Mucosa of stomach (tissue), 1 donor: ENCODE data around the gene PSME3.
"Not testable (repeated sequence)": the region's sequence is repeated elsewhere in the genome, so short reads cannot be mapped to it uniquely, and the experiment has no call there.

ENCODE experiments used
- H3K27me3 ChIP-seq: one replicate; pipeline ENCODE4 v1.7.0; 2013; ENCODE audit warnings: mild to moderate bottlenecking, low read length; ENCODE audit not compliant: control insufficient read depth, insufficient read depth
- H3K36me3 ChIP-seq: one replicate; pipeline ENCODE4 v1.7.0; 2013; ENCODE audit warnings: low read length; ENCODE audit not compliant: control insufficient read depth, insufficient read depth
- H3K4me1 ChIP-seq: one replicate; pipeline ENCODE4 v1.7.0; 2013; ENCODE audit warnings: mild to moderate bottlenecking, low read length; ENCODE audit not compliant: control insufficient read depth, insufficient read depth
- H3K4me3 ChIP-seq: one replicate; pipeline ENCODE4 v1.7.0; 2013; ENCODE audit warnings: low read length
- H3K9ac ChIP-seq: one replicate; pipeline ENCODE4 v1.7.0; 2013; ENCODE audit warnings: mild to moderate bottlenecking, low read length, moderate library complexity
- H3K9me3 ChIP-seq: one replicate; pipeline ENCODE4 v1.7.0; 2013; ENCODE audit warnings: mild to moderate bottlenecking, low read length, moderate library complexity; ENCODE audit not compliant: control insufficient read depth
- donor health status: Pancreatic carcinoma.

Gene PSME3

GRCh38 chr17:42856093-42856492 lies 22.9 kb downstream of the PSME3 start:
- not testable (repeated sequence) for H3K4me1 ChIP-seq, H3K4me3 ChIP-seq, H3K36me3 ChIP-seq, H3K9ac ChIP-seq, H3K9me3 ChIP-seq, H3K27me3 ChIP-seq

- H3K4me3 ChIP-seq, H3K9ac ChIP-seq, H3K27me3 ChIP-seq, H3K4me1 ChIP-seq, H3K36me3 ChIP-seq, H3K9me3 ChIP-seq: not testable (repeated sequence)
These were observed 23.3 kb downstream of the PSME3 start for GRCh38 chr17:42856516-42856915.

DNA sequence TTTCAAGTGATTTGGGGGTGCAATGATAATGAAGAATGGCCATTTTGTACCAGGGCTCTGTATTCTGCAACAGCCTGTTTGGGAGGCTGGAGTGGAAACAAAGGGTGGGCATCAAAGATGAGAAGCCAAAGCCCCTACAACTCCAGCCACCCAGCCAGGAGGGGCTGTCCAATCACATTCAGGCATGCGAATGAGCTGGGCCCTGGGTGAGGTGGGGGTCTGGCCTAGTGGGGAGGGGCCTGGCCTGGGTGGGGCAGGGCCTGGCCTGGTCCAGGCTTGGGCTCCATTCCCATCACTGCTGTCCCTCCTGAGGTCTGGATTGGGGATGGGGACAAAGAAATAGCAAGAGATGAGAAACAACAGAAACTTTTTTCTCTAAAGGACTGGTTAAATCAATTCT lies 24.2 kb downstream of the PSME3 start:
- Histone ChIP-seq H3K4me1 (no peaks in the 10 kb centered on the region), H3K9me3 (no peaks in the 10 kb centered on the region), H3K36me3 (no peaks in the 10 kb centered on the region), H3K4me3 (no peak overlapping the region), H3K9ac (no peak overlapping the region), H3K27me3 (no peaks in the 10 kb centered on the region)

- peaks cover 16% of the 10 kb centered on the region for H3K4me1 ChIP-seq
- H3K4me3 ChIP-seq: no peak overlapping the region
- no peaks in the 10 kb centered on the region for H3K36me3 ChIP-seq
- H3K27me3 ChIP-seq: no peaks in the 10 kb centered on the region
- H3K9ac ChIP-seq: no peak overlapping the region
- H3K9me3 ChIP-seq: no peaks in the 10 kb centered on the region
These were observed 32.5 kb downstream of the PSME3 start for GRCh38 chr17:42865638-42866094.

- Histone ChIP-seq H3K9ac (no peak overlapping the region), H3K4me1 (peaks cover 16% of the 10 kb centered on the region), H3K9me3 (no peaks in the 10 kb centered on the region), H3K36me3 (no peaks in the 10 kb centered on the region), H3K4me3 (no peak overlapping the region), H3K27me3 (no peaks in the 10 kb centered on the region)
These were observed 33.0 kb downstream of the PSME3 start for GRCh38 chr17:42866216-42866615.

- no peaks in the 10 kb centered on the region for H3K36me3 ChIP-seq
These were observed 33.7 kb downstream of the PSME3 start for GRCh38 chr17:42866631-42867575.

GRCh38 chr17:42867694-42868261 lies 34.6 kb downstream of the PSME3 start:
- not testable (repeated sequence) for H3K9me3 ChIP-seq, H3K36me3 ChIP-seq, H3K4me3 ChIP-seq, H3K9ac ChIP-seq, H3K27me3 ChIP-seq
- peaks cover 16% of the 10 kb centered on the region for H3K4me1 ChIP-seq

More at GRCh38 chr17:42866631-42867575, 33.7 kb downstream of the PSME3 start:
- Histone ChIP-seq H3K27me3 (no peaks in the 10 kb centered on the region), H3K9ac (no peak overlapping the region), H3K4me3 (no peak overlapping the region), H3K9me3 (no peaks in the 10 kb centered on the region), H3K4me1 (peaks cover 16% of the 10 kb centered on the region)

GRCh38 chr17:42868338-42868737 lies 35.1 kb downstream of the PSME3 start:
- H3K9ac ChIP-seq: no peak overlapping the region
- H3K9me3 ChIP-seq: no peaks in the 10 kb centered on the region
- no peaks in the 10 kb centered on the region for H3K27me3 ChIP-seq
- no peaks in the 10 kb centered on the region for H3K36me3 ChIP-seq
- no peak overlapping the region for H3K4me3 ChIP-seq
- H3K4me1 ChIP-seq: peaks cover 16% of the 10 kb centered on the region

GRCh38 chr17:42871647-42872046 lies 38.5 kb downstream of the PSME3 start:
- Histone ChIP-seq H3K9me3 (no peaks in the 10 kb centered on the region), H3K4me1 (peaks cover 6% of the 10 kb centered on the region), H3K9ac (no peak overlapping the region), H3K27me3 (no peaks in the 10 kb centered on the region), H3K4me3 (no peak overlapping the region), H3K36me3 (no peaks in the 10 kb centered on the region)

GRCh38 chr17:42872251-42872965 lies 39.2 kb downstream of the PSME3 start:
- Histone ChIP-seq H3K27me3 (peaks cover 2% of the 10 kb centered on the region), H3K9ac (no peak overlapping the region), H3K4me3 (no peak overlapping the region), H3K9me3 (no peaks in the 10 kb centered on the region), H3K4me1 (no peaks in the 10 kb centered on the region), H3K36me3 (no peaks in the 10 kb centered on the region)

DNA sequence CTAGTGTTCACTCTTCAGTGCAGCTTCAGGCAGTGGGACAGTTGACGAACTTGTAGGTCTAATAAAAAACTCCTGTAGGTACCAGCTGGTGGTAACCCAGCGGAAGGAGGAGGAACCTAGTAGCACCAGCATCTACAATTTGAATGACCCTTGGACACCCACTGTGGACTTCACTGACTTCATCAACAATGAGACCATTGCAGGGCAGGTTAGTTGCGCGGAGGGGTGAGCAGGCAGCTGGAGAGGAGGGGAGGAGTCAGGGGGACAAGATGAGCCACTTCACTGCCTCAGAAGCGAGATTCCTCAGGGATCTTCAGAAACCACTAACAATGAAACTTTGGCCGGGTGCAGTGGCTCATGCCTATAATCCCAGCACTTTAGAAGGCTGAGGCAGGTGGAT lies 40.1 kb downstream of the PSME3 start:
- Histone ChIP-seq H3K9me3 (no peaks in the 10 kb centered on the region), H3K36me3 (no peaks in the 10 kb centered on the region), H3K4me3 (no peak overlapping the region), H3K4me1 (no peaks in the 10 kb centered on the region), H3K27me3 (peaks cover 11% of the 10 kb centered on the region), H3K9ac (no peak overlapping the region)
